NCI-H1417 treated with DMSO at 0.1 percent for 48 hours (cell line): ENCODE measurements around the gene SPTB.

Experiments
- DNase-seq: peaks from one replicate; lab custom pipeline; 2025; lab: John Stamatoyannopoulos, UW

Gene SPTB

GRCh38 chr14:64885559-64885958, 5.9 kb upstream of the SPTB start:
- no peak for DNase-seq

- DNase-seq, result no peak
These were observed 764 bp upstream of the SPTB start for GRCh38 chr14:64880221-64881121.

DNA sequence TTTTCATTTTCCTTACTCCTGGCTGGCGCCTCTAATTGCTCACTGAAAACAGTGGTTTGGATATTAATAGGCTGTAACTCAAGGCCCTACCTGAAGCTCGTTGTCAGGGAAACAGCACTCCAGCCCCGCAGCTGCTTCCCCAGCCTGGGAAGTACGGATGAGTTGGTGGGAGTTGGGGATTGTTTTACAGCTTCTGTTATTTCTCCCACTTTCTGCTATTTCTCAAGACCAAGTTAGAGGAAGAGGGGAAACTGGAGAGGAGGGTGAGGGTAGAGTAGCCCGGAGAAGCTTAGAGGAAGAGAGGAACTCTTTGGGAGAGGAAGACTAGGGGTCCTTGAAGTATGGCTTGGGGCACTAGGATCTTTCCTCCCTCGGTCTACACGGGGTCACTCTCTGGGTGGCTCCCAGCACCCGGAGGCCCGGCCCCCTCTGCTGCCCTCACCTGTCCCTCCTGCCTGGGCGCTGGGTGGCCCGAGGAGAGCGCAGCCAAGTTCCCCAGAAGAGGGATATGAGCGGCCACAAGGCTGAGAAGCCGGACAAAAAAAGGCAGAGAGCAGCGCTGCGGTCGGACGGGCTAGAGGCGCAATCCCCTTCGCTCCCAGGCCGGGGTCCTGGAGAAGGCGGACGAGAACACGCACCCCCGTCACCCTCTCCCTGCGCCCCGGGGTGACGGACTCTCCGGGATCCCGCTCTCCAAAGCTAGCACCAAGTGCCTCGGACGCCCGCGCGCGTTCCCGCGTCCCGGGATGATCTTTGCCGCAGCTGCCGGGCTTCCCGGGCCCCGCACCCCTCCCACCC, 671 bp downstream of the SPTB start:
- DNase-seq, result no peak

- DNase-seq, result no peak
These were observed 1.9 kb downstream of the SPTB start for GRCh38 chr14:64877846-64878245.

GRCh38 chr14:64875350-64875749, 4.4 kb downstream of the SPTB start:
- DNase-seq, result no peak

DNA sequence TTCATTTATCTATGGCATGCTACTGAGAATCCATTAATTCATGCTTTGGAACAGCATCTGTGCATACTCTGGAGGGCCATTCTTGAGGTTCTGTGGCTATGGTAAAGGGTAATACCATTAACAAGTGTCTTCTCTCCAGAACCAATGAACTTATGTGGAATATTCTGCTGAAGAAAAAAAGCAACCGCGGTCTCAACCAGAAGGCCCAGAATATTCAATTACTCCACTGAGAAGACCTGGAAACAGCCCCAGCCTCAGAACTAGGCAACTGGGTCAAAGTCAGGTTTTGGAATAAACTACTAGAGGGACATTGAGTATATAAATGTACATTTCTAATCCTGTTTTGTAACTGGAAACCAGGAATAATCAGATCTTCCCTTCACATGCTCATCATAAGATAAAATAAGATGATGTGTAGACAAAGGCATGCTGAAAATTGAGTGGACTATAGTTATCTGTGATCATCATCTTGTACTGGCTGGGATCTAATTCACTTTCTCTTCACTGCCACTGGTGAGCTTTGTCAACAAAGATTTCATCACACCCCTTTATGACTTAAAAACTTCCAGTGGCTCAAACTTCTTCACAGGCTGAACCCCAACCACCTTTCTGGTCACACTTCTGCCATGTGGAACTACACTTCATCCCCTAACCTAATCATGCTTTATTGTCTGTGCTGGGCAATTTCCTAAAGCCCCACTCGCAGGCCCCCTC, 6.0 kb downstream of the SPTB start:
- no peak for DNase-seq

GRCh38 chr14:64871344-64871743, 8.4 kb downstream of the SPTB start:
- DNase-seq, result no peak

GRCh38 chr14:64870160-64870559, 9.5 kb downstream of the SPTB start:
- no peak for DNase-seq

DNA sequence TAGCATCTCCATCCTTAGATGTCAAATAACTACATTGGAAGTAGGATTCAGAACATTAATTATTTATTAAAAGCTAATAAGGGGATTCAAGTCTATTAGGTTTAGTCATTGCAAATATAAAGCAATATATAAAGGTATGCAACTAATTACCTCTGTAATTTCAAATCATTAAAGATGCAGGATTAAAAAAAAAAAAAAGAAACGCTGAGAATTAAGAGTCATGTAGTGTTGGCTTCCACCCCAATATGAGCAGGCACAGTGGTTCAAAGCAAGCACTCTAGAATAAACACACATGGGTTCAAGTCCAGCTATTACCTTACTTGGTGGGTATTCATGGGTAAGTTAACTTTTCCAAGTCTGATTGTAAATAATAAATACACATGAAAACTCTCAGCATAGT, 10.9 kb downstream of the SPTB start:
- no peak for DNase-seq

DNA sequence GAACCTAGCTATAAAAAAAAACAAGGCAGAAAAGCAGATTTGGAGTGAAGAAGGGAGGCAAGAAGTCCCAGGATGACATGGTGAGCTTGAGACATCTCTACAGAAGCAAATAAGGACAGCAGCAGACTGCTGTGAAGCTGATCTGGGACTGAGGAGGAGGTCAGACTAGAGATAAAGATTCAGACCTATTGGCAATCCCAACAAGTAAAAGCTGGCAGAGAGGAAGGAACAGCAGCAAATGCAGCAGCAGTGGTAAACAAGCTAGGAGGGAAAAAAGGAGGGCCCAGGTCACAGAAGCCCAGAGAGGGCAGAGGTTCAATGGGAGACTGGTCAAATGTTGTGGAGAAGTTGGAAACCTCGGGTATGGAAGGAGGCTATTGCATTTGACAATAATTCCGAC, 11.3 kb downstream of the SPTB start:
- no peak for DNase-seq

DNA sequence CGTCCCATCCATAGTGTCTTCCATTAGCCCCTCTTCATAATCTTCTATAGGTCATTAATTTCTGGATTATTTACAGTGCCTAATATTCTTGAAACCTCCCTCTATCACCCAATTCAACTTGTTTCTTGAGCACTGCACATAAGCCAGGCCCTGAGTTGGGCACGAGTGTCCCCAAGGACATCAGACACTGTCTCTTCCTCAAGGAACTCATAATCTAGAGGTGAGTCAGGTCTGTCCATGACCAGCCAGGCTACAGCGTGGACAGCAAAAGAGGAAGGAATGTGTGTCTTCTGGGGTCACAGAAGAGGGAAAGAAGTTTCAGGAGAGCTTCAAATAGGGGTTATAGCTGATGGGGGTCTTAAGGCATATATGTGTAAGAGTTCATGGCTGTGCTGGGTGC, 12.5 kb downstream of the SPTB start:
- DNase-seq, result no peak

- no peak for DNase-seq
These were observed 13.7 kb downstream of the SPTB start for GRCh38 chr14:64865992-64866391.

GRCh38 chr14:64865109-64865508, 14.6 kb downstream of the SPTB start:
- DNase-seq, result no peak

GRCh38 chr14:64864258-64864657, 15.4 kb downstream of the SPTB start:
- no peak for DNase-seq

DNA sequence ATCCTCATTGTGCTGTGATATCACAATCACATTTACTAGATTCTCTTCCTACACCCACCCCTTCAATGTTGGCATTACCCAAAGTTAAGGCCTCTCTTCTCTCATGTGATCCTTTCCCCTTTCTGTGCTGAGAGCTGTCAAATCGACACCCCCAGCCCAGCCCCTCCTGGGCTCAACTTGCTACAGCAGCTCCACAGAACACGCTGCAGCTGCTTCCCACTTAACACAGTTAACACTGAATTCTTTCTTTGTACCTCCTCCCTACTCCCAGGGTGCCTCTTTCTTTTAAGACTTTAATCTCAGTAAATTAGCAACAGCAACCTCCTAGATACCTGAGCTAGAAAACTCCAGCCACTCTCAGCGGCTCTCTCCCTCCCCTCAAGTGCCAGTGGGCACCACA, 17.8 kb downstream of the SPTB start:
- no peak for DNase-seq

- DNase-seq, result no peak
These were observed 19.7 kb downstream of the SPTB start for GRCh38 chr14:64860039-64860438.

- no peak for DNase-seq
These were observed 21.5 kb downstream of the SPTB start for GRCh38 chr14:64857979-64858744.

- no peak for DNase-seq
These were observed 22.9 kb downstream of the SPTB start for GRCh38 chr14:64856529-64857445.

DNA sequence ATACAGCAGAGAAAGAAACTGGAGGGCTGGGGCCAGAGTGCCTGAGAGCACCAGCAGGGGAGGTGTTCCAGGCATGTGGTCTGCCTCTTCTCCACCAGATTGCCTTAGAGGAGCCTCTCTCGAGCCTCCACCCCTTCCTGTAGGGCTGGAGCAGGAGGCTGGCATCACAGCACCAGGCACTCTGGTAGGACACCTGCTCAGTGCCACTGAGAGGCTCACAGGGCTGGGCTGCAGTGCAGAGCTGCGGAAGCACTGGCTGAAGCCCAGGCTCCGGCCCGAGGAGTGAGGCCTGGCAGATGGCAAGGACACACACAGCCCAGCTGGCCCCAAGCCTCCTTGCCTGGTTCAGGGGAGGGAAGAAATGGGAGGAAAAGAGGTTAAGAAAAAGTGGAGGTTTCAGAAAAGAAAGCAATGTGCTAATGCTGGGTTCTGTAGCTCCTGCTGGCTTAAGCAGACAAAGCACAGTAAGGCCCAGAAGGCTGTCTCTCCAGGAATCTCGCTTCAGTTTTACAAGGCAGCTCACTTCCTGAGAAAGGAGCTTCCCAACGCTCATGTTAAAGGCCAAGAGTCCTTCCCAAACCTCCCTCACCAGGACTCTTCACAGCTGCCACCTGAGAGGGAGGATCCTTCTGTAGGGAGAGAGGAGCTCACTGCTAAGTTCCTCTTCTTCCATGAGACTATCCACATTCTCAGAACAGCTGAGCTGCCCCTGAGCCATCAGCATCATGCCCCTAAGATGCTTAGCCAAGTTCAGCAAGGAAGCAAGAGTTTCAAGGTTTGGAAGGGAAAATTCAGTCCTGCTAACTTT, 23.8 kb downstream of the SPTB start:
- DNase-seq, result no peak
